B cell (primary cell): ENCODE measurements around the gene PRSS38. TPM values are rescaled to one million over a fixed set of nuclear protein-coding genes. Genes with fewer than 3 reads are reported as not detected.

Experiments used
- ATAC-seq: fragments of 200-7000 bp; cut with Tn5 transposase; one replicate; pipeline ENCODE4 v1.10.0; 2021; ENCODE audit warnings: low read depth, mild to moderate bottlenecking, moderate number of reproducible peaks, moderate library complexity
- CTCF ChIA-PET: fragments of 350-600 bp; sonication (Branson Sonifier 250); formaldehyde crosslinking; loops from one replicate; lab custom pipeline; 2021; ENCODE audit warnings: antibody characterized with exemption, inconsistent platforms; lab: Charles Lee
- POLR2A ChIA-PET: fragments of 350-600 bp; sonication (Branson Sonifier 250); formaldehyde crosslinking; loops from one replicate; lab custom pipeline; 2021; ENCODE audit warnings: antibody characterized with exemption; lab: Charles Lee
- DNase-seq: peaks from one replicate; pipeline ENCODE4 v3.0.0; 2013
- H2AFZ ChIP-seq: 2 replicates; pipeline ENCODE4 v1.6.1; 2012; ENCODE audit warnings: mild to moderate bottlenecking, low read depth, low read length; ENCODE audit not compliant: insufficient read depth, poor library complexity, severe bottlenecking
- H3K27ac ChIP-seq, 2 donors: 1 replicate in 1 of 2; 2 replicates in 1 of 2; pipeline ENCODE4 v1.5.1; 2012 to 2013; ENCODE audit warnings: low read length in 2 of 2, mild to moderate bottlenecking in 2 of 2, moderate library complexity in 1 of 2
- H3K27me3 ChIP-seq, 4 experiments: fragments of 200-600 bp in 1 of 4; sonication (generic) in 1 of 4; replicated peaks in 1 of 4; 1 replicate in 2 of 4; 2 replicates in 2 of 4; pipeline versions ENCODE4 v1.6.1 to v1.7.0; 2013 to 2016; ENCODE audit warnings: low read length in 3 of 4, mild to moderate bottlenecking in 2 of 4, mixed read lengths in 1 of 4, moderate library complexity in 1 of 4; ENCODE audit not compliant: insufficient read depth in 4 of 4, control insufficient read depth in 3 of 4; ENCODE audit errors: control extremely low read depth in 1 of 4
- H3K36me3 ChIP-seq, 2 experiments: replicated peaks in 1 of 2; 1 replicate in 1 of 2; 2 replicates in 1 of 2; pipeline versions ENCODE4 v1.6.1 to v1.7.1; 2013; ENCODE audit warnings: low read length in 1 of 2; ENCODE audit not compliant: insufficient read depth in 2 of 2, control insufficient read depth in 1 of 2; ENCODE audit errors: control extremely low read depth in 1 of 2, extremely low read depth in 1 of 2
- H3K4me1 ChIP-seq, 2 donors: fragments of 200-600 bp in 1 of 2; sonication (generic) in 1 of 2; 1 replicate in 1 of 2; 2 replicates in 1 of 2; pipeline versions ENCODE4 v1.5.1 to v1.6.1; 2013 to 2017; ENCODE audit warnings: low read length in 2 of 2; ENCODE audit not compliant: control insufficient read depth in 2 of 2, insufficient read depth in 2 of 2
- H3K4me2 ChIP-seq: replicated peaks from 2 replicates; pipeline ENCODE3; 2012; ENCODE audit warnings: mild to moderate bottlenecking, low read depth, low read length; ENCODE audit not compliant: poor library complexity, severe bottlenecking
- H3K4me3 ChIP-seq, 5 experiments: fragments of 200-600 bp in 1 of 5; sonication (generic) in 1 of 5; 1 replicate in 3 of 5; 2 replicates in 2 of 5; pipeline versions ENCODE4 v1.5.1 to v1.7.0; 2011 to 2016; ENCODE audit warnings: low read length in 4 of 5, mild to moderate bottlenecking in 4 of 5, low read depth in 2 of 5, control low read depth in 1 of 5, moderate library complexity in 1 of 5; ENCODE audit not compliant: insufficient read depth in 1 of 5; ENCODE audit errors: control extremely low read depth in 1 of 5, extremely low read depth in 1 of 5
- H3K79me2 ChIP-seq: fragments of 200-600 bp; sonication (generic); one replicate; pipeline ENCODE4 v1.6.0; 2016; ENCODE audit warnings: low read length; ENCODE audit not compliant: control insufficient read depth, insufficient read depth
- H3K9ac ChIP-seq: fragments of 200-600 bp; sonication (generic); 2 replicates; pipeline ENCODE4 v1.6.1; 2017; ENCODE audit warnings: mild to moderate bottlenecking, low read length, moderate library complexity
- H3K9me3 ChIP-seq, 3 donors: one replicate each; pipeline versions ENCODE4 v1.6.1 to v1.7.1; 2013; ENCODE audit warnings: low read length in 2 of 3; ENCODE audit not compliant: control insufficient read depth in 2 of 3, insufficient read depth in 1 of 3; ENCODE audit errors: control extremely low read depth in 1 of 3
- H4K20me1 ChIP-seq: 2 replicates; pipeline ENCODE4 v1.6.0; 2012; ENCODE audit warnings: mild to moderate bottlenecking, low read length; ENCODE audit not compliant: insufficient read depth, control insufficient read depth, poor library complexity, severe bottlenecking
- H3K27ac Mint-ChIP-seq: one replicate; pipeline ENCODE4 v1.8.0; 2021; ENCODE audit warnings: mixed read lengths
- H3K27me3 Mint-ChIP-seq: one replicate; pipeline ENCODE4 v1.8.0; 2021; ENCODE audit warnings: mixed read lengths
- H3K4me1 Mint-ChIP-seq: one replicate; pipeline ENCODE4 v1.8.0; 2021; ENCODE audit warnings: mixed read lengths
- H3K4me3 Mint-ChIP-seq: one replicate; pipeline ENCODE4 v1.8.0; 2021; ENCODE audit warnings: mixed read lengths
- H3K9me3 Mint-ChIP-seq: one replicate; pipeline ENCODE4 v1.8.0; 2022; ENCODE audit warnings: mixed read lengths; ENCODE audit not compliant: insufficient read depth
- EZH2 ChIP-seq: IDR thresholded peaks from 2 replicates; pipeline ENCODE4 v1.6.1; 2012; ENCODE audit warnings: borderline replicate concordance, low read depth, mild to moderate bottlenecking, moderate library complexity, low read length; ENCODE audit not compliant: insufficient read depth, poor library complexity, severe bottlenecking
- WGBS: methylation state at CpG from one replicate; pipeline ENCODE4 v1.1.5; 2013; ENCODE audit warnings: missing lambda C conversion rate; ENCODE audit not compliant: insufficient coverage; 5-methylcytosine and 5-hydroxymethylcytosine counted together
- intact Hi-C: fragments of 100-400 bp; cut with micrococcal nuclease; formaldehyde crosslinking; loops from one replicate; pipeline ENCODE4 v1.10.0; 2022
- polyA plus RNA-seq: library from polyadenylated mRNA; depleted of rRNA; stranded (reverse); fragments of >200 nt; gene quantifications from 2 replicates; pipeline ENCODE4 v1.2.3, GENCODE V29; 2012
- total RNA-seq, 2 donors: library from RNA; stranded (reverse); fragments of 120-200 nt in 1 of 2; gene quantifications; 1 replicate in 1 of 2; 2 replicates in 1 of 2; pipeline versions ENCODE4 v1.2.3 to v1.2.4, GENCODE V29; 2013 to 2022
- TF ChIP-seq, protein P1 (sequence below): fragments of 200-600 bp; IDR thresholded peaks from one replicate; pipeline ENCODE4 v1.8.0; 2022; ENCODE audit warnings: antibody characterized with exemption, mild to moderate bottlenecking

PRSS38 gene
- total and polyA plus RNA-seq, 2 donors (not counting 1 experiment from before 2014, with no cell fraction given), result not detected

DNA sequence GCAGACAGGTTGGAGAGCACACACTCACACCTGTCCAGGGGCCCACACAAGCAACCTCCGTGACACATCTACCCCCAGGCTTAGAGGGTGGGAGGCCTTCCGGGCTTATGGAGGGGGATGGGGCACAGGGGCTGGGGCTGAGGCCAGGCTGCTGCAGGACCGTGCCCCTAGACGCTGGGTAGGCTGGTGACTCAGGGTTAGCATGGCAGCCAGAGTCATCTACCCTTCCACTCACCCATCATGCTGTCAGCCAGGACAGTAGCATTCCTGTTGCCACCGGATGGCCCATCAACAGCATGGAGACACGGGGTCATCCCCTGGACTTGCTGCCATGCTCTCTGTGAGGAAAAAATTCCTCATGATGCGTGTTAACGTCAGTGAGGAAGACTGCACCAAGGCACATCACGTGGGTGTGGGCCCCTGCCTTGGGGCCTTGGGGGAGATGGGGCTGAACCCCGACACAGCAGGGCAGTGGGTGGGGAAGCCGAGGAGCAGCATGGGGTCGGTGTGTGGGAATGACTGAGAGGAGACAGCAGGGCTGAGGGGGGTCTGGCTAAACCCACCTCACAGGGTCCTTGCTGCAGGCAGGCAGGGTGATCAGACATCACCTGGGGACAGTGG is 79.5 kb downstream of the PRSS38 start:
- H3K9me3 Mint-ChIP-seq, result no peaks in the 10 kb centered on the region
- no peaks in the 10 kb centered on the region for H3K4me1 Mint-ChIP-seq
- Histone ChIP-seq H3K4me1 (no peaks in the 10 kb centered on the region), H3K4me3 (no peak overlapping the region), H3K27me3 (no peaks in the 10 kb centered on the region), H3K9ac (no peak overlapping the region), H2AFZ (no peak overlapping the region), H3K79me2 (no peaks in the 10 kb centered on the region), H4K20me1 (no peaks in the 10 kb centered on the region), H3K9me3 (no peaks in the 10 kb centered on the region), H3K4me2 (no peak overlapping the region), H3K27ac (no peak overlapping the region), H3K36me3 (no peaks in the 10 kb centered on the region)
- intact Hi-C loops, result no loop called here
- 92% methylated on average over 10 of the region's 12 CpGs for WGBS
- ChIA-PET CTCF (no interaction called here), POLR2A (no interaction called here)
- no peak for DNase-seq
- no peak overlapping the region for H3K4me3 Mint-ChIP-seq
- TF ChIP-seq, protein P1, sequence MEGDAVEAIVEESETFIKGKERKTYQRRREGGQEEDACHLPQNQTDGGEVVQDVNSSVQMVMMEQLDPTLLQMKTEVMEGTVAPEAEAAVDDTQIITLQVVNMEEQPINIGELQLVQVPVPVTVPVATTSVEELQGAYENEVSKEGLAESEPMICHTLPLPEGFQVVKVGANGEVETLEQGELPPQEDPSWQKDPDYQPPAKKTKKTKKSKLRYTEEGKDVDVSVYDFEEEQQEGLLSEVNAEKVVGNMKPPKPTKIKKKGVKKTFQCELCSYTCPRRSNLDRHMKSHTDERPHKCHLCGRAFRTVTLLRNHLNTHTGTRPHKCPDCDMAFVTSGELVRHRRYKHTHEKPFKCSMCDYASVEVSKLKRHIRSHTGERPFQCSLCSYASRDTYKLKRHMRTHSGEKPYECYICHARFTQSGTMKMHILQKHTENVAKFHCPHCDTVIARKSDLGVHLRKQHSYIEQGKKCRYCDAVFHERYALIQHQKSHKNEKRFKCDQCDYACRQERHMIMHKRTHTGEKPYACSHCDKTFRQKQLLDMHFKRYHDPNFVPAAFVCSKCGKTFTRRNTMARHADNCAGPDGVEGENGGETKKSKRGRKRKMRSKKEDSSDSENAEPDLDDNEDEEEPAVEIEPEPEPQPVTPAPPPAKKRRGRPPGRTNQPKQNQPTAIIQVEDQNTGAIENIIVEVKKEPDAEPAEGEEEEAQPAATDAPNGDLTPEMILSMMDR, result no peak
- TF ChIP-seq EZH2, result no peak
- H3K27me3 Mint-ChIP-seq, result no peaks in the 10 kb centered on the region
- no peak for ATAC-seq
- no peak overlapping the region for H3K27ac Mint-ChIP-seq

Other genes starting within 250 kb of the PRSS38 start
- 30.6 and 30.7 TPM in 2 replicates for gene JMJD4, start 80.4 kb upstream of the PRSS38 start, total RNA-seq
- gene JMJD4, start 80.4 kb upstream of the PRSS38 start, polyA plus RNA-seq, result 17.7 and 29.9 TPM in 2 replicates
- gene SNAP47, start 80.2 kb upstream of the PRSS38 start, total RNA-seq, result 34.3 and 34.9 TPM in 2 replicates
- 24.3 and 25.6 TPM in 2 replicates for gene SNAP47, start 80.2 kb upstream of the PRSS38 start, polyA plus RNA-seq
- gene WNT9A, start 132.3 kb downstream of the PRSS38 start, total RNA-seq, result 0.07 TPM in 1 of 2 replicates, not detected in the other
- gene WNT9A, start 132.3 kb downstream of the PRSS38 start, polyA plus RNA-seq, result 0.04 TPM in 1 of 2 replicates, not detected in the other
- not detected in 2 replicates for gene WNT3A, start 191.3 kb downstream of the PRSS38 start, total RNA-seq
- gene WNT3A, start 191.3 kb downstream of the PRSS38 start, polyA plus RNA-seq, result 0.03 TPM in 1 of 2 replicates, not detected in the other